PC-3 (cell line): ENCODE measurements around the gene EYS. TPM values are rescaled to one million over a fixed set of nuclear protein-coding genes. Genes with fewer than 3 reads are reported as not detected.

ENCODE experiments used
- ATAC-seq: fragments of 200-7000 bp; cut with Tn5 transposase; 2 replicates; pipeline ENCODE4 v1.9.1; 2020; ENCODE audit warnings: mild to moderate bottlenecking, moderate library complexity
- BruUV-seq: library from RNA; stranded (reverse); fragments of 400-500 nt; replicated peaks from 2 replicates; lab custom pipeline; 2021; lab: Mats Ljungman, UMichigan
- CTCF ChIA-PET: fragments of 300-600 bp; sonication (Branson Sonifier 250); formaldehyde crosslinking; loops from one replicate; lab custom pipeline; 2022; ENCODE audit warnings: antibody characterized with exemption; lab: Charles Lee
- POLR2A ChIA-PET: fragments of 300-600 bp; sonication (Branson Sonifier 250); formaldehyde crosslinking; loops from one replicate; lab custom pipeline; 2022; ENCODE audit warnings: antibody characterized with exemption; ENCODE audit not compliant: unreplicated experiment; lab: Charles Lee
- DNase-seq: peaks from one replicate; pipeline ENCODE4 v3.0.0-alpha.2; 2015
- H2AFZ ChIP-seq: fragments of 300-600 bp; sonication (generic); 2 replicates; pipeline ENCODE4 v1.6.0; 2016; ENCODE audit warnings: antibody characterized with exemption, low read length
- H3F3A ChIP-seq: fragments of 300-600 bp; sonication (generic); one replicate; pipeline ENCODE4 v1.6.0; 2017; ENCODE audit warnings: antibody characterized with exemption, low read length, control low read depth, mild to moderate bottlenecking; ENCODE audit not compliant: unreplicated experiment
- H3K27ac ChIP-seq: fragments of 300-600 bp; sonication (generic); 2 replicates; pipeline ENCODE4 v1.5.1; 2016; ENCODE audit warnings: mild to moderate bottlenecking, low read length
- H3K27me3 ChIP-seq: fragments of 300-600 bp; sonication (generic); 2 replicates; pipeline ENCODE4 v1.6.1; 2016; ENCODE audit warnings: low read length, mixed read lengths
- H3K36me3 ChIP-seq: fragments of 300-600 bp; sonication (generic); 2 replicates; pipeline ENCODE4 v1.6.1; 2016; ENCODE audit warnings: low read depth, mixed run types, low read length, mixed read lengths
- H3K4me1 ChIP-seq: fragments of 300-600 bp; sonication (generic); 2 replicates; pipeline ENCODE4 v1.5.1; 2016; ENCODE audit warnings: low read length; ENCODE audit not compliant: insufficient read depth
- H3K4me2 ChIP-seq: fragments of 300-600 bp; sonication (generic); 2 replicates; pipeline ENCODE4 v1.6.0; 2016; ENCODE audit warnings: low read length
- H3K4me3 ChIP-seq: fragments of 300-600 bp; sonication (generic); 2 replicates; pipeline ENCODE4 v1.5.1; 2016; ENCODE audit warnings: mild to moderate bottlenecking, low read length, mixed read lengths
- H3K79me2 ChIP-seq: fragments of 300-600 bp; sonication (generic); 2 replicates; pipeline ENCODE4 v1.6.1; 2017; ENCODE audit warnings: low read length, mixed read lengths
- H3K9ac ChIP-seq: fragments of 300-600 bp; sonication (generic); 2 replicates; pipeline ENCODE4 v1.6.0; 2016; ENCODE audit warnings: mild to moderate bottlenecking, low read length
- H3K9me2 ChIP-seq: fragments of 300-600 bp; sonication (generic); replicated peaks from 2 replicates; pipeline ENCODE4 v1.6.1; 2016; ENCODE audit warnings: mixed run types, low read length, mixed read lengths
- H3K9me3 ChIP-seq: fragments of 300-600 bp; sonication (generic); 2 replicates; pipeline ENCODE4 v1.6.1; 2016; ENCODE audit warnings: low read length, mixed read lengths
- H4K20me1 ChIP-seq: fragments of 300-600 bp; sonication (generic); 2 replicates; pipeline ENCODE4 v1.6.1; 2016; ENCODE audit warnings: low read length, mixed read lengths
- CTCF ChIP-seq: fragments of 300-600 bp; sonication (generic); conservative IDR thresholded peaks from 2 replicates; pipeline ENCODE4 v1.5.1; 2017; ENCODE audit warnings: antibody characterized with exemption, low read depth, mild to moderate bottlenecking, low read length
- EZH2 ChIP-seq: fragments of 300-600 bp; sonication (generic); IDR thresholded peaks from one replicate; pipeline ENCODE4 v1.6.1; 2017; ENCODE audit warnings: antibody characterized with exemption, mild to moderate bottlenecking, low read length; ENCODE audit not compliant: unreplicated experiment
- EZH2phosphoT487 ChIP-seq: fragments of 300-600 bp; sonication (generic); IDR thresholded peaks from 2 replicates; pipeline ENCODE4 v1.6.1; 2018; ENCODE audit warnings: mild to moderate bottlenecking, antibody characterized with exemption, low read length, borderline replicate concordance
- intact Hi-C: fragments of 100-400 bp; cut with micrococcal nuclease; formaldehyde crosslinking; loops from 2 replicates; pipeline ENCODE4 v1.9.0; 2023
- total RNA-seq: library from RNA; depleted of rRNA; stranded (reverse); fragments of >200 nt; gene quantifications from 2 replicates; pipeline ENCODE4 v1.2.3, GENCODE V29; 2014

Gene EYS
- total RNA-seq, 1 experiment from 2014 or later: 0.07 TPM

GRCh38 chr6:64988148-64988547 is 718.9 kb downstream of the EYS start:
- Histone ChIP-seq H3K9me3 (no peaks in the 10 kb centered on the region), H3K27ac (no peak overlapping the region), H4K20me1 (no peaks in the 10 kb centered on the region), H3K36me3 (no peaks in the 10 kb centered on the region), H3K9ac (no peak overlapping the region), H3K4me3 (no peak overlapping the region), H3K4me1 (no peaks in the 10 kb centered on the region), H3F3A (no peaks in the 10 kb centered on the region), H2AFZ (no peak overlapping the region), H3K4me2 (no peak overlapping the region), H3K27me3 (no peaks in the 10 kb centered on the region), H3K9me2 (no peaks in the 10 kb centered on the region), H3K79me2 (no peaks in the 10 kb centered on the region)
- no TSS peak for BruUV-seq
- ChIA-PET CTCF (no interaction called here), POLR2A (no interaction called here)
- no peak for TF ChIP-seq CTCF
- no peak for TF ChIP-seq EZH2phosphoT487
- TF ChIP-seq EZH2: no peak
- intact Hi-C loops: no loop called here
- no peak for ATAC-seq
- DNase-seq: no peak

GRCh38 chr6:64987066-64987465 is 720.0 kb downstream of the EYS start:
- TF ChIP-seq CTCF (no peak), EZH2phosphoT487 (no peak), EZH2 (no peak)
- ATAC-seq (no peak), DNase-seq (no peak)
- H3K9ac ChIP-seq: no peak overlapping the region
- H3K27me3 ChIP-seq: no peaks in the 10 kb centered on the region
- H3K9me2 ChIP-seq: no peaks in the 10 kb centered on the region
- H4K20me1 ChIP-seq: no peaks in the 10 kb centered on the region
- H3F3A ChIP-seq: no peaks in the 10 kb centered on the region
- intact Hi-C loops: no loop called here
- H3K79me2 ChIP-seq: no peaks in the 10 kb centered on the region
- ChIA-PET POLR2A (no interaction called here), CTCF (no interaction called here)
- no peak overlapping the region for H3K4me3 ChIP-seq
- no peaks in the 10 kb centered on the region for H3K9me3 ChIP-seq
- H2AFZ ChIP-seq: no peak overlapping the region
- no peak overlapping the region for H3K4me2 ChIP-seq
- H3K4me1 ChIP-seq: no peaks in the 10 kb centered on the region
- H3K27ac ChIP-seq: no peak overlapping the region
- H3K36me3 ChIP-seq: no peaks in the 10 kb centered on the region
- no TSS peak for BruUV-seq

- Histone ChIP-seq H3K9me3 (no peaks in the 10 kb centered on the region), H3K27me3 (no peaks in the 10 kb centered on the region), H3K4me3 (no peak overlapping the region), H3K79me2 (no peaks in the 10 kb centered on the region), H3K9me2 (no peaks in the 10 kb centered on the region), H3F3A (no peaks in the 10 kb centered on the region), H3K36me3 (no peaks in the 10 kb centered on the region), H3K9ac (no peak overlapping the region), H3K27ac (no peak overlapping the region), H2AFZ (no peak overlapping the region), H3K4me2 (no peak overlapping the region), H4K20me1 (no peaks in the 10 kb centered on the region), H3K4me1 (no peaks in the 10 kb centered on the region)
- no peak for DNase-seq
- TF ChIP-seq CTCF: no peak
- no peak for TF ChIP-seq EZH2
- TF ChIP-seq EZH2phosphoT487: no peak
- intact Hi-C loops: no loop called here
- CTCF ChIA-PET: no interaction called here
- ATAC-seq: no peak
- POLR2A ChIA-PET: no interaction called here
- BruUV-seq: no TSS peak
Observed at GRCh38 chr6:64985726-64986125, 721.3 kb downstream of the EYS start.
